ENCODE results near the gene C7orf57.
"Not testable (repeated sequence)": the region's sequence is repeated elsewhere in the genome, so short reads cannot be mapped to it uniquely, and the experiment has no call there.

C7orf57 gene

GRCh38 chr7:48035967-48036478 is 680 bp downstream of the C7orf57 start:
- DNase-seq (ENCODE audit: low spot score), result peak; percentile 30

GRCh38 chr7:48038815-48039506 is 3.6 kb downstream of the C7orf57 start:
- DNase-seq (ENCODE audit: low spot score), result no peak

GRCh38 chr7:48040944-48041652 is 5.8 kb downstream of the C7orf57 start:
- peak; percentile 34 for DNase-seq (ENCODE audit: low spot score)

GRCh38 chr7:48041653-48041970 is 6.3 kb downstream of the C7orf57 start:
- DNase-seq (ENCODE audit: low spot score), result peak; percentile 61

GRCh38 chr7:48042216-48042615 is 6.9 kb downstream of the C7orf57 start:
- DNase-seq (ENCODE audit: low spot score), result no peak

GRCh38 chr7:48042636-48043035 is 7.3 kb downstream of the C7orf57 start:
- DNase-seq (ENCODE audit: low spot score), result no peak

- no peak for DNase-seq (ENCODE audit: low spot score)
These were observed 9.9 kb downstream of the C7orf57 start for GRCh38 chr7:48045195-48045765.

- no peak for DNase-seq (ENCODE audit: low spot score)
These were observed 11.1 kb downstream of the C7orf57 start for GRCh38 chr7:48046458-48046857.

GRCh38 chr7:48048113-48048512 is 12.8 kb downstream of the C7orf57 start:
- peak; percentile 43 for DNase-seq (ENCODE audit: low spot score)

- DNase-seq (ENCODE audit: low spot score), result no peak
These were observed 14.5 kb downstream of the C7orf57 start for GRCh38 chr7:48049850-48050249.

- DNase-seq (ENCODE audit: low spot score), result peak; percentile 70
These were observed 17.4 kb downstream of the C7orf57 start for GRCh38 chr7:48052748-48053147.

- DNase-seq (ENCODE audit: low spot score), result no peak
These were observed 18.4 kb downstream of the C7orf57 start for GRCh38 chr7:48053736-48054135.

GRCh38 chr7:48058990-48059389 is 23.6 kb downstream of the C7orf57 start:
- DNase-seq (ENCODE audit: low spot score), result no peak

- DNase-seq (ENCODE audit: low spot score), result no peak
These were observed 24.4 kb downstream of the C7orf57 start for GRCh38 chr7:48059706-48060105.

- no peak for DNase-seq (ENCODE audit: low spot score)
These were observed 28.6 kb downstream of the C7orf57 start for GRCh38 chr7:48063985-48064384.

GRCh38 chr7:48067475-48067874 is 32.1 kb downstream of the C7orf57 start:
- DNase-seq (ENCODE audit: low spot score), result no peak

- no peak for DNase-seq (ENCODE audit: low spot score)
These were observed 38.9 kb downstream of the C7orf57 start for GRCh38 chr7:48074204-48074654.

GRCh38 chr7:48077423-48077822 is 42.1 kb downstream of the C7orf57 start:
- DNase-seq (ENCODE audit: low spot score), result no peak

- no peak for DNase-seq (ENCODE audit: low spot score)
These were observed 43.1 kb downstream of the C7orf57 start for GRCh38 chr7:48078470-48078869.

GRCh38 chr7:48082378-48082777 is 47.0 kb downstream of the C7orf57 start:
- not testable (repeated sequence) for DNase-seq (ENCODE audit: low spot score)

- DNase-seq (ENCODE audit: low spot score), result peak; percentile 83
These were observed 47.9 kb downstream of the C7orf57 start for GRCh38 chr7:48083114-48083830.

GRCh38 chr7:48084727-48085432 is 49.5 kb downstream of the C7orf57 start:
- DNase-seq (ENCODE audit: low spot score), result peak; percentile 99
